SK-MEL-5 (cell line): Measurements from ENCODE around the gene NUFIP2. TPM values are rescaled to one million over a fixed set of nuclear protein-coding genes. Genes with fewer than 3 reads are reported as not detected.
"Not testable (repeated sequence)": the region's sequence is repeated elsewhere in the genome, so short reads cannot be mapped to it uniquely, and the experiment has no call there.

Experiments used
- DNase-seq: peaks from one replicate; pipeline ENCODE4 v3.0.0-alpha.2; 2016; ENCODE audit warnings: low read depth, low spot score
- in situ Hi-C: cut with HindIII; loops from 2 replicates; pipeline ENCODE4 v1.10.0; 2016; ENCODE audit warnings: low sequenced_read_pairs, high pct_unique_total_duplicates, low pct_unique_long_range_greater_than_20kb
- total RNA-seq: library from RNA; depleted of rRNA; stranded (reverse); fragments of >200 nt; shearing (Covaris generic); gene quantifications from 2 replicates; pipeline ENCODE4 v1.2.3, GENCODE V29; 2014

Gene NUFIP2
- total RNA-seq, 1 experiment from 2014 or later = 48.0 TPM

DNA sequence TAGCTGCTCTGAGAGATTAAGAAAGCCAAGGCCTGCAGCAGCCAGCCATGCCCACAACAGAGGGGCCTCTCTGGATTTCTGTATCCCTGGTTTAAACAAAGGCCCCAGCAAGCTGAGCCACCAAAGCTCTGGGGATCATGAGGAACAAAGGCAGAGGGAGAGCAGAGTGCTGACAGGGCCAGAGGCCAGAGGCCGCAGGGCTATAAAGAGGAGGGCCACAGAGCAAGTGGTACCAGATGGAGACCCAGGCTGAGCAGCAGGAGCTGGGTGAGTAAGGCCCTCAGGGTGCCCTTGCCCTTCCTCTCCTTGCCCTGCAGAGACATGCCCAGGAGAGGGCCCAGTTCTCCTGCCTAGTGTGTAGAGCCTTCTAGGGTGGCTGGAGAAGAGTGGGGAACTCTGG is 47.3 kb downstream of the NUFIP2 start, which contains the start of gene CRYBA1:
TSS of gene CRYBA1 (plus strand) at position 232 of the 400 bp plus-strand sequence. CDS start at position 237, 5 bp downstream.
- in situ Hi-C loops = no loop called here
- no peak for DNase-seq

- in situ Hi-C loops = no loop called here
- DNase-seq = no peak
These were observed 48.5 kb downstream of the NUFIP2 start for GRCh38 chr17:29245401-29245800.

DNA sequence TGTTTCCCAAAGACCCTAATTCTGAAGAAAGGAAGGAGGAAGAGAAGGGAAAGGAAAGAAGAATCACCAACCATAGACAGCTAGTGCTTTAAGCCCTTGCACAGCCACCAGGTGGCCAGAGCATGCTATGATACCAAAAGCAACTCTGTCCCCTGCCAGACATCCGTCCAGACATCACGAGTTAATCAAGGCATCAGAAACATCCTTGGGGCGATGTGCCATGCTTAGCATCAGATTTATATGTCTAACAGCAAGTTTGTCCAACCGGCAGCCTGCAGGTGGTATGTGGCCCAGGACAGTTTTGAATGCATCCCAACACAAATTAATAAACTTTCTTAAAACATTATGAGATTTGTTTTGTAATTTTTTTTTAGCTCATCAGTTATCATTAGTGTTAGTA is 50.2 kb downstream of the NUFIP2 start:
- peak; percentile 73 for DNase-seq

GRCh38 chr17:29242790-29243189 is 51.2 kb downstream of the NUFIP2 start:
- in situ Hi-C loops = no loop called here
- no peak for DNase-seq

More for the DNA sequence above, 50.2 kb downstream of the NUFIP2 start:
- in situ Hi-C loops = no loop called here

- DNase-seq = no peak
- in situ Hi-C loops = no loop called here
These were observed 51.9 kb downstream of the NUFIP2 start for GRCh38 chr17:29242051-29242450.

DNA sequence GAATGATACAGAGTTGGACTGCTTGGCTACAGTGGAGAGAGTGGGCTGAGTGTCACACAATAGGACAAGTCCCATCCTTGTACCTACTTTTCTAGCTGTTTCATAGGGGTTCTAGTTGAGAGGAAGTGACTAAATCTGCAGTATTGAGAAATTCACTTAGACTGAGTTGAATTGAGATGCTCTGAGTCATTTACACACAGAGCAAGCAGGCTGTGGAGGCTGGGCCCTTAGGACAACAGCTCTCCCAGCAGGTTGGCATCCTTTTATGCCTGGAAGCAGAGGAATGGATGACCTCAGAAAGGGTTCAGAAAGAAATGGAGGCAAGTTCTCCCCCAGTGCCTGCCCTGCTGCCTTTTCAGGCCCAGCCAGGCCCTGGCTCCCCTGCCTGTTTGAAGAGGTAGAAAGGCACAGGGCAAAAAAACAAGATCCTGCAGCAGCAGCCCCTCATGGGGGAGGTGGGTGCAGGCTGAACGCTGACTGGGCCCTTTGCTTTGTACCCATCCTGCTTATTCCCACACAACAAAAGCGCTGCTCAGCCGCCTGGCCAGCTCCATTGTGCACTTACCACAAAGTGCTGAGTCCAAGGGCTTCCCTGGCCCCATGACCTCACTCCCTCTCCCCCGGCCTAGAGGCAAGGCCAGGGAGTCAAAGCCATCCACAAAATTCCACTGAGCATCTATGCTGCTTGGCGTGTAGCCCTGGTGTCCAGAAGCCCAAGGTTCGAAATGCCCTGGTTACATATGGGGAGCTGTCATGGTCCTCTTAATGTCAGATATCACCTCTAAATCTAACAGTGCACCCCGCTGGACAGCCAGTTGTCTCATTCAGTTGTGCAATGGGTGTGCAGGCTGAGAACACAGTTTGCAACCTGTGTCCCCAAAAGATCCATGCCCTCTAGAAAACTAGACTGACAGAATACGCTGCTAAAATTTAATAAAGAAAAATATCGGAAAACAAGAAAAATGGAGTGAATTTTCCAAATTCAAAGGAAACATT is 52.7 kb downstream of the NUFIP2 start:
- peak; percentile 47 for DNase-seq
- in situ Hi-C loops = no loop called here

GRCh38 chr17:29240477-29240876 is 53.5 kb downstream of the NUFIP2 start:
- no peak for DNase-seq
- in situ Hi-C loops = no loop called here

DNA sequence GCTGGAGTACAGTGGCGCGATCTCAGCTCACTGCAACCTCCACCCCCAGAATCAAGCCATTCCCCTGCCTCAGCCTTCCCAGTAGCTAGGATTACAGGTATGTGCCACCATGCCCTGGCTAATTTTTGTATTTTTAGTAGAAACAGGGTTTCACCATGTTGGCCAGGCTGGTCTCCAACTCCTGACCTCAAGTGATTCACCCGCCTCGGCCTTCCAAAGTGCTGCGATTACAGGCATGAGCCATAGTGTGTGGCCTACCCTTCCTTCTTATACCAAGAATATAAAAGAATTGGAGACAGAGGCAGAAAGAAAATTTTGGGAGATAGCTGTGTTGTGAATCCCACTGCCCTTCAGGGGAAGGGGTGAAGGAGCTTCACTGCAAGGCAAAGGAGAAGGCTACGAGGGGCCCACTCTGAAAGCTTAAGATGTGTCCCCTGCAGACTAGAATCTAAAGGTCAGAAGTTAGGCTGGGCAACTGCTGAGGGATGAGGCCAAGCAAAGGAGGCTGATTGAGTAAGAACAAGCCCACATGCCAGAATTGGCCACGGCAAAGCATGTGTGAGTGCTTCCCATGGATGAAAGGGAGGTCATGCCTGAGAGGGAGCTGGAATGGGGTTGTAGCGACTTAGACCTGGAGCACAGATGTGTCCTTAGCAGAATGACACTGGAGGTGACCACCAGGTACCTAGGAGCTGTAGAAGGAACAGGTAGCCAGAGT is 55.7 kb downstream of the NUFIP2 start:
- DNase-seq = no peak

GRCh38 chr17:29237476-29238132 is 56.3 kb downstream of the NUFIP2 start:
- in situ Hi-C loops = no loop called here
- DNase-seq = no peak

More for the DNA sequence above, 55.7 kb downstream of the NUFIP2 start:
- in situ Hi-C loops = no loop called here

DNA sequence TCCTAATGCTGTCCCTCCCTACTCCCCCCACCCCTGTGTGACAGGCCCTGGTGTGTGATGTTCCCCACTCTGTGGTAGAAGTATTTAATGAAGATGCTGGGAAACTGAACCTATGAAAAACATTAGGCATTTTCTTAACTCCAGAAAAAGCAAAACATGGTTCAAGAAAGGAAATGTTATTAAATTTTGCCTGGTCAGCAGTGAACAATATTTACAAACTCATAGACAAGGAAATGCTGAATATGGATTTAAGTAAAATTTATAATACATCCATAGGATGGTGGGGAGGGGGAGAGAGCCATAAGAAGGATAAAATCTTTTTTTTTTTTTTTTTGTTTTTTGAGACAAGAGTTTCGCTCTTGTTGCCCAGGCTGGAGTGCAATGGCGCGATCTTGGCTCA is 58.0 kb downstream of the NUFIP2 start:
- in situ Hi-C loops = no loop called here
- no peak for DNase-seq

DNA sequence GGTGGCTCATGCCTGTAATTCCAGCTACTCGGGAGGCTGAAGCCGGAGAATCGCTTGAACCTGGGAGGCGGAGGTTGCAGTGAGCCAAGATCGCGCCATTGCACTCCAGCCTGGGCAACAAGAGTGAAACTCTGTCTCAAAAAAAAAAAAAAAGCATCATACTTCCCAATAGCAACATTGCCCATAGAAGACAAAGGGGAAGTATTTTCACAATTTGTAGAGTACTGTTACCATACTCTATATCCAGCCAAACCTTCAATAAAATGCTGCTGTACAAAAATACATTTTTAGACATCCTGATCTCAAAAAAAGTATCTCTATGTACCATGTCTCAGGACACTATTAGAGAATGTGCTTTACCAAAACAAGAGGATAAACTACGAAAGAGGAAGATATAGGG is 59.0 kb downstream of the NUFIP2 start:
- DNase-seq, in situ Hi-C loops: not testable (repeated sequence)

DNA sequence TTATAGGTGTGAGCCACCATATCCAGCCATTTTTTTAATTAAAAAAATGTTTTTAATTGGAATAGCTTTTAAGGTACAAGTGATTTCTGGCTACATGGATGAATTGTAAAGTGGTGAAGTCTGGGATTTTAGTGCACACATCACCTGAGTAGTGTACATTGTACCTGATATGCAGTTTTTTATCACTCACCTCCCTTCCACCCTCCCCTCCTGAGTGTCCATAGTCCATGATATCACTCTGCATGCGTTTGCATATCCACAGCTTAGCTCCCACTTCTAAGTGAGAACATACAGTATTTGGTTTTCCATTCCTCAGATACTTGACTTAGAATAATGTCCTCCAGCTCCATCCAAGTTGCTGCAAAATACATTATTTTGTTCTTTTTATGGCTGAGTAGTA is 60.6 kb downstream of the NUFIP2 start:
- in situ Hi-C loops = no loop called here
- DNase-seq = no peak

DNA sequence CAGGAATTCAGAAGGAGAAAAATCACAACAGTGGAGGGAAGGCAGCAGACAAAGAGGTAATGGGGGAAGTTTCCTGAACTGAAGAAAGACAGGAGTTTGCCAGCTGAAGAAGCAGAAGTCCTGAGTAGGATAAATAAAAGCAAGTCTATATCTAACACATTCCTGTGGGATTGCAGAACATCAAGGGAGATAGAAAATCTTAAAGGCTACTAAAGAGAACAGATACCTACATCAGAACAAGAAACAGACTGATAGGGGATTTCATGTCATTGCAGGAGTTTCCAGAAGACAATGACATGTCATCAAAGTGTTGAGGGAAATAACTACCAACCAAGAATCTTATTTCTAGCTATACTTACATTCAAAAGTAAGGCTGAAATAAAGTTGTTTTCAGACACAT is 68.6 kb downstream of the NUFIP2 start:
- in situ Hi-C loops = no loop called here
- DNase-seq = no peak

DNA sequence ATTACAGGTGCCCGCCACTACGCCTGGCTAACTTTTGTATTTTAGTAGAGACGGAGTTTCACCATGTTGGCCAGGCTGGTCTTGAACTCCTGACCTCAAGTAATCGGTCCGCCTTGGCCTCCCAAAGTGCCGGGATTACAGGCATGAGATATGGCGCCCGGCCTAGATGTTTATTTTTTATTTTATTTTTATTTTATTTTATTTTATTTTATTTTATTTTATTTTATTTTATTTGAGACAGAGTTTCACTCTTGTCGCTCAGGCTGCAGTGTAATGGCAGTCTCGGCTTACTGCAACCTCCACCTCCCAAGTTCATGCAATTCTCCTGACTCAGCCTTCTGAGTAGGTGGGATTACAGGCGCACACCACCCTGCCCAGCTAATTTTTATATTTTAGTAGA is 72.6 kb downstream of the NUFIP2 start:
- DNase-seq, in situ Hi-C loops: not testable (repeated sequence)

GRCh38 chr17:29219378-29220047 is 74.4 kb downstream of the NUFIP2 start:
- in situ Hi-C loops = no loop called here
- peak; percentile 88 for DNase-seq

DNA sequence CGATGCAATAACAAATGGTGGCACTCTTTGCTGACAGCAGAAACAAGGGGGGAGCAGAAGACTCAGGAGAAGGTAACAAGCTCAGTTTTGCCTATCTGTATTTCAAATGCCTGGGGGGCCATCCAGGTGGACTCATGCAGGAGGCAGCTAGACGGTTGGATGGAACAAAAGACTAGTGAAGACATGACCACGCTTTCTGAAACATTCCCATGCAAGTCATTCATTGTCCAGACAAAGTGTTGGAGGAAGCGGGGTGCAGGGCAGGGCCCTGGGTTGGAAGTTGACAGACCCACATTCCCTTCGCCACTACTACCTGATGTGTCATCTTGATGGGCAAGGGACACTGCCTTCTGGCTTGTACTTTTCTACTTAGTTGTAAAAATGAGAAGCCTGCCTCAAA is 77.1 kb downstream of the NUFIP2 start:
- no peak for DNase-seq
- in situ Hi-C loops = no loop called here

DNA sequence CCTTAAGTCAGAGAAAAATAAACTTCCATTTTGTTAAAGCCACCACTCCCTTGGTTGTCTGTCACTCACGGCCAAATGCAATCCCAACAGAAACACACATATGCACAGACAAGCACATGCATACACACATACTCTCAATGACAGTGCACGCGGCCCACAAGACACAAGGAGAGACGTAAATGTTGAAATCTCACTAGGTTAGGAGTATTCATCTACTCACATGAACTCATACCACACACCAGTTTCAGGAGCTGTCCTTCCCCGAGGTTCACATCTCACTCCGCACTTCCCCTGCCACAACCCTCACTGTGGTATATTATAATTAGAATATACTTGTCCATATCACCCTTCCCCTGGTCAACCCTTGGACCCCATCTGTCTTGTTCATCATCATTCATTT is 77.8 kb downstream of the NUFIP2 start:
- no peak for DNase-seq
- in situ Hi-C loops = no loop called here
